NCI-H2107 (cell line): Measurements from ENCODE around the gene PAPSS2.
"Not testable (repeated sequence)": the region's sequence is repeated elsewhere in the genome, so short reads cannot be mapped to it uniquely, and the experiment has no call there.

Source experiments
- DNase-seq: peaks from one replicate; lab custom pipeline; 2025; lab: John Stamatoyannopoulos, UW

PAPSS2 gene

DNA sequence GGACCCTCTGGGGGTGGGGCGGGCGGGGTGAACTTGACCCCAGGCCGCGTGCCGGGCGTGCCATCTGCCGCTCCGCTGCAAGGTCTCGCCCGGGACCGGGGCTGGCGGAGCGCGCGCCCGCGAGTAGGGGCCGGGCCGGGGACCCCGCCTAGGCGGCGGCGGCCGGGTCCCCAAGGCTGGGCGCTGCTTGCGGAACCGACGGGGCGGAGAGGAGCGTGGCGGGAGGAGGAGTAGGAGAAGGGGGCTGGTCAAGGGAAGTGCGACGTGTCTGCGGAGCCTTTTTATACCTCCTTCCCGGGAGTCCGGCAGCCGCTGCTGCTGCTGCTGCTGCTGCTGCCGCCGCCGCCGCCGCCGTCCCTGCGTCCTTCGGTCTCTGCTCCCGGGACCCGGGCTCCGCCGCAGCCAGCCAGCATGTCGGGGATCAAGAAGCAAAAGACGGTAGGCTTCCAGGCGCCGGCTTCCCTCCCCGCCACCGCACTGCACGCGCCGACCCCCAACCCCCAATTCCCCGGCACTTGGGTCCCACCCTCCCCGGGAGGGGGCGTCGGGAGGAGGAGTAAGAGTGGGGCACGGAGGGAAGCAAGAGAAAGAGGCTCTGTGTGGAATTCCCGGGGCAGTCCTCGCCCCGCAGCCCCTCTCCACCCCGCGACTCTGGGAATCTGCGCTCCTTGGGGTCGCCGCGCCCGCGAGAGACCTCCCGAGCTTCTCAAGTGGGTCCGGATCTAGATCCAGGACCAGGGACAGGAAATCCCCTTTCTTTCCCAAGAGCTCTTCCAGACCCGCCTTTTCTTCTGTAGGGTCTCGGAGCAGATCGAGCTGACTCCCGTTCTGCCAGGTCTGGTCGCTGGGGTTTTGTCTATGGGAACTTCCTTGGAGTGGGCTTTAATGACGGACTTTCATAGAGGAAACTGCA, at the start of gene PAPSS2:
TSS of gene PAPSS2 (plus strand) at position 308 of the 913 bp plus-strand sequence. CDS start at position 412, 104 bp downstream.
- DNase-seq: no peak

DNA sequence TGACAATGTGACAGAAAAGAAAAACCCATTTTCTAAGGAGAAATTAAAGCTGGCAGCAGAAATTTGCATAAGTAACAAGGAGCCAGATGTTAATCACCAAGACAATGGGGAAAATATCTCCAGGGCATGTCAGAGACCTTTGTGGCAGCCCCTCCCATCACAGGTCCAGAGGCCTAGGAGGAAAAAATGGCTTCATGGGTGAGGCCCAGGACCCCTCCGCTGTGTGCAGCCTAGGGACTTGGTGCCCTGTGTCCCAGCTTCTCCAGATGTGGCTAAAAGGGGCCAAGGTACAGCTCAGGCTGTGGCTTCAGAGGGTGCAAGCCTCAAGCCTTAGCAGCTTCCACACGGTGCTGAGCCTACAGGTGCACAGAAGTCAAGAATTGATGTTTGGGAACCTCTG, 48.3 kb upstream of the PAPSS2 start:
- not testable (repeated sequence) for DNase-seq

DNA sequence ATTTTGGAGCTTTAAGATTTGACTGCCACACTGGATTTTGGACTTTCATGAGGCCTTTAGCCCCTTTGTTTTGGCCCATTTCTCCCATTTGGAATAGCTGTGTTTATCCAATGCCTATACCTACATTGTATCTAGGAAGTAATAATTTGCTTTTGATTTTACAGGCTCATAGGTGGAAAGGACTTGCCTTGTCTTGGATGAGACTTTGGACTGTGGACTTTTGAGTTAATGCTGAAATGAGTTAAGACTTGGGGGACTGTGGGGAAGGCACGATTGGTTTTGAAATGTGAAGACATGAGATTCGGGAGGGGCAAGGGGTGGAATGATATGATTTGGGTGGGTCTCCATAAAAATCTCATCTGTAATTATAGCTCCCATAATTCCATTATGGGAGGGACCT, 47.6 kb upstream of the PAPSS2 start:
- DNase-seq: no peak

DNA sequence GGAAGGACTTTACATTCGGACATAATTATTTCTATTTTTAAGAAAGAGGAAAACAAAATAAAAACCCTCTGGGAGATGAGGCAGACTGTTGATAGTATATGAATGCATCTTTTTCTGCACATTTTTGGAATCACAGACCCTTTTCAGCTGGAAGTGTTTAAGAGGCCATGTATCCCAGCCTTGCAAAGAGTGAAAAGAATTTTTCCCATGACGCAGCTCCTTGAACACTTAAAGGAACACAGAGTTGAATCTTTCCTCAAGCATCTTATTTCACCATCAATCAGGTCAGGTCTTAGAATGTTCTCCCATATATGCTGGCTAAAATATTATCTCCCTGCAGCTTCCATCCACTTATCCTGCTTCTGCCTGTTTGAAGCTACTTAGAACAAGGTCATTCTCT, 45.9 kb upstream of the PAPSS2 start:
- DNase-seq: no peak

DNA sequence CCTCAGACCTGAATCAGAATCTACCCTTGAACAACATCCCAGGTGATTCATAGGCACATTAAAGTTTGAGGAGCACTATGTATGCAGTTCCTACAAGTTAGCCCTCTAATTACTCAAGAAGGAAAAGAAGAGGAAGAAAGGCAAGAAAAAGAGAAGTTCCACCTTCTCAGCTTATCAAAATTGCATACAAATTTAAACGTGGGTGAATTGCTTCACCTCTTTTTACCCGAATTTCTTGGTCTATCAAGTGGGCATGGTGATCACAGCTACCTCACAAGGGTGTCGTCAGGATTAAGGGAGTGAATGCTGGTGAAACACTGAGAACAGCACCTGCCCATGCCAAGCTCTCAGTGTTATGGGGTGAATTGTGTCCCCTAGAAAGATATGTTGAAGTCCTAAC, 43.8 kb upstream of the PAPSS2 start:
- DNase-seq: no peak

DNA sequence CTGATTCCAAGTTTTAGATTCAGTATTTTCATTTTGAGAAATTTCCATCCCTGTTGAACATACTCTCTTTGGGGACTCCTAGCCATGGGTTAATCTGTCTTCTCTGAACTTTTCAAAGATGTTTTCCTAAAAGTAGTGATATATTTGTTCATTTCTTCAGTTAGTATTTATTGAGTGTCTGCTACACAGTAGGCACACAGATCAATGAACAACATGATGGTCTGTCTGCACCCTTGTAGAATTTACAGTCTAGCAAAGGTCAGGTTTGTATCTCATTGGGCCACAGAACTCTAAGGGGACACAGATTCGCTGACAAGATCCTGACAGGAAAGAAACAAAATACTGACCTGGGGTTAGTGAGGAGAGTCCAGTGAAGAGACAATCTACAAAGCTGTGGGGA, 42.2 kb upstream of the PAPSS2 start:
- DNase-seq: no peak

DNA sequence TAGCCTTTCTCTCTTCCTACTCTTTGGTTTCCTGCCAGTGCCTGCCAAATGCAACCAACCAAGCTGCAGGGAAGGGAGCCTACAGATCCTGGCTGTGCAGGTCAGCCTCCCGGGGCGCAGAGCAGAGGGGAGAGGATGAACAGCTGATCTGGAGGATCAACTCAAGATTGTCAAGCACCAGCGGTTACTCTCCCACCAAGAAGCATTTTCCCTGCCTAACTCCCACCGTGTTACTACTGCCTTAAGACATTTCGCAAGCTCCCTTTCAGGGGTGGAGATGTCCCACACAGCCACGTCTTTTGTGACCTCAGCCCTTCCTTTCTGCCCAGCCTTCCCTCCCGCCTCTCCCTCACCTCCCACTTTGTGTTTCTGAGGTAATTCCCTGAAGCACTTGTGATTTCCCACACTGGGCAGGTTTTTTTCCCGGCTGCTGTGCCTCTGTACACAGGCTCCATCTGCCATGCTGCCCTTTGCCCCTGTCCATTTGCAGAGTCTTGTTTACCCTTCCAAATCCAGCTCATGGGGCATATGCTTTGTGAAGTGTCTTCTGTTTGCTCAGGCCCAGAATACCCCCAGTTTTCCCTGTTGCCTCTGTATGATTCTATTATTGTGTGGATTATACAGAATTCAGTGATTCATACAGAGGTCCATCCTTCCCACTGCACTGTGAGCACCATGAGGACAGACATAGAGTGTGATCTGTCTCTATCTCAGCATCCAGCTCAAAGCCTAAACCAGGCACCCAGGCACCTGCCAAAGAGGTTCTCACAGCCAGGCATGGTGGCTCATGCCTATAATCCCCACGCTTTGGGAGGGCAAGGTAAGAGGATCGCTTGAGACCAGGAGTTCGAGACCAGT, 40.9 kb upstream of the PAPSS2 start:
- DNase-seq: no peak

DNA sequence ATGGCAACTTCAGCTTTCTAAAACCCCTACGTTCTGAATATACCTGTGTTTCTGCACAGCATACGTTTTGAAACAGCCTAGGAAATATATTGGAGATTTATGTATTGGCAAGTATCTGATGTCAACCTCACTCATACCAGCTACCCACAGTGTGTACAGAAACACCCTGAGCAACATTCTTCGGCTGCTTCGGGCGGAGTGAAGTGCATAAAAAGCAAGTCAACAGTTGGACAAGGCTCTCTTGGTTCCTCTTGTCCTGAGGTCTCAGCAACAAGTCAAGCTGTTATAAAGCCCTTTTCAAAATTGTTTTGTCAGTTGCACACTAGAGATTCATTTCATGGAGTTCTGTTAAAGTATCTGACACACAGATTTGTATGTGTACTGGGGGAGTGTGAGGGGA, 40.0 kb upstream of the PAPSS2 start:
- no peak for DNase-seq

DNA sequence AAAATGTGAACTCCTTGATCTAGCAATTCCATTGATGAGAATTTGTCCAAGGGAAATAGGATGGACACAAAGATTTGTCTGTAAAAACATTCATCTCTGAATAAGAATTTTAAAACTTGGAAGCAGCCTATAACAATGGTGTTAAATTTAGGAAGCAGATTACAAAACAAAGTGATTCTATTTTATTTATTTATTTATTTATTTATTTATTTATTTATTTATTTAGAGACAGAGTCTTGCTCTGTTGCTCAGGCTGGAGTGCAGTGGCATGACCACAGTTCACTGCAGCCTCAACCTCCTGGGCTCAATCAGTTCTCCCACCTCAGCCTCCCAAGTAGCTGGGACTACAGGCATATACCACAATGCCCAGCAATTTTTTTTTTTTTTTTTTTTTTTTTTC, 38.2 kb upstream of the PAPSS2 start:
- not testable (repeated sequence) for DNase-seq

DNA sequence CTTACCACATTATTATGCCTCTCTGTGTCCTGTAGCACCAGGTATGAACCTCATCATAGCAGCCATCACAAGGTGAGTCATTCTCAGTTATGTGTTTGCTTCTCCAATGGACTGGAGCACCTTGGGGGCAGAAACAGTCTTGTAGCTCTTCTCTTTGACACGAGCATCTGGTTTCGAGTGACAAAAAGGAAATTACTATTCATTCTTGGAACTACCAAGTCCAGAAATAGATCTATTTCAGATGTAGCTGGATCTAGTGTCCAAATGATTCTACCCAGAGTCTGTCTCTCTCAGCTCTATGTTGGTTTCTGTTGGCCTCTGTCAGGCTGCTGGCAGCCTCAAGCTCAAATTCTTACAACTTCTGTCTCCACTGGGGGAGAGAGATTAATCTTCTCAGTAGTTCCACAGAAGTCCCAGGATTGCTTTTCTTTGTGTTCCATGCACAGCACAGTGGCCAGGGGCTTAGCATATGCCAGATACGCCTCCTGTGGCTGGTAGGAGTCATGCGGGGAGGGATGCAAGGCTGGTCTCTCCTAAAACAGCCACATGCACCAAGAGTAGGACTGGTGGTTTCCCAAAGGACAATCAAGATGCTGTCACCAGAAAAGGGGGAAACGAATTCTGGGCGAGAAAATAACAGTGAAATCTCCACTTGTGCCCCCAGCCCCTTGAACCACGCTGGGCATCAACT, 37.2 kb upstream of the PAPSS2 start:
- no peak for DNase-seq

DNA sequence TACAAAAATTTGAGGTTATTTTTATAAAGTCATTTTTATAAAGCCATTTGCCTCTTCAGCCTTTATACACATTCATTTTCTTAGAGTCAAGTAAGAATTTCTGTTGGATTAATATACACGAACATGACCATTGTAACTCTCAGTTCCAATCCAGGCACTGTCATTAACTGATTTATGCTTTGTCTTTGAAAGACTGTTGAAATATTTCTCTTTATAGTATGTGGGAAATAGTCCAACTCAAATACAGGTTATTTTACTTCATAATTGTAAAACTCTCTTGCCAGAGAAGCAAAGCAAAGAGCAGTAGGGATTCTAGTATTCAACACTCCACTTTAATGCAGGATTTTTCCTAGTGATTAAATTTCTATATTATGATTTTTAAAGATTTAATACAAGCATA, 36.5 kb upstream of the PAPSS2 start:
- DNase-seq: no peak

DNA sequence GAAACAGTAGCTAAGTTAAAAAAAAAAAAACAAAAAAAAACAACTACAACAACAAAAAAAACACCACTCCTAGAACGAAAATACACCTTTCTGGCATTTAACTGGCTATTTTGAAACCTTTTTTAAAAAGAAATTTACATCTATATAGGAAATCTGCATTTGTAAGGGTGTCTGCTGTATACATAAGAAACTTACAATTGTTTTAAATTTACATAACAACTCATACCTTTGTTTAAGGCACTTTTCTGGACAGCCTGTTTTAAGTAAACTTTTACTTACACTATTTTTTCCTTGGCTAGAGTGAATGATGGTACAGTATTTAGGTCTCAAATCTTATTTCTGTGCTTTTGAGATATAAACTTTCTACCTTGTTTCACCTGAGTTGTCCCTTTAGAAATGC, 34.0 kb upstream of the PAPSS2 start:
- DNase-seq: no peak

DNA sequence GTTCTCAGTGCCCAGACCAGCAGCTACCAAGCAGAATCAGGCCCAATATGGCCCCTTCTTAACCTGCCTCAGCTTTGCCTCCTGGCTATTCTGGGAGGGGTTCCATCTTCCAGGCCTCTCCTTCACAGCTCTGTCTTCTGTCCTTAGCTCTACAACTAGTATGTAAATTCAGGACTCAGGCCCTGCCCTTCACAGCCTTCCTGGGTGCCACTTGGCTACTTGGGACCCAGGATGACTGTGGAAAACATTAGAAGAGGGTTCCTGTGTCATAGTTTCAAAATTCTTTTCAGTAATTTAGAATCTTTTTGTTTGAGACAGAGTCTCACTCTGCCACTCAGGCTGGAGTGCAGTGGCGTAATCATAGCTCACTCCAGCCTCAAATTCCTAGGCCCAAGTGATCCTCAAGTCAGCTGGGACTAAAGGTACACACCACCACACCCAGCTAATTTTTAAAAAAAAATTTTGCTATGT, 33.2 kb upstream of the PAPSS2 start:
- DNase-seq: no peak

DNA sequence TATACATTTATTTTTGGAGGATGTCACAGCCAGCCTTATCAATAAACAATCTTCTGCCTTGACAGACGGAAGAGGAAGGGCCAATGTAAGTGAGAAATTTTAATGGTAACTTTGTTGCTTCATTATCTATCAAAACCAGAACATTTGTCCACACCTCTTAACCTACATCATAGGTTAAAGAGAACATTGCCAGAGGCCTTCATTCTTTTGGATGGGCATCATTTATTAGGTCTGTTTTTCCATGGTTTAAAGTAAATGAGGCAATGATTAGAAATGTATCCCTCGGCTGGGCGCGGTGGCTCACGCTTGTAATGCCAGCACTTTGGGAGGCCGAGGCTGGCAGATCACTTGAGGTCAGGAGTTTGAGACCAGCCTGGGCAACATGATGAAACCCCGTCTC, 29.5 kb upstream of the PAPSS2 start:
- DNase-seq: no peak

DNA sequence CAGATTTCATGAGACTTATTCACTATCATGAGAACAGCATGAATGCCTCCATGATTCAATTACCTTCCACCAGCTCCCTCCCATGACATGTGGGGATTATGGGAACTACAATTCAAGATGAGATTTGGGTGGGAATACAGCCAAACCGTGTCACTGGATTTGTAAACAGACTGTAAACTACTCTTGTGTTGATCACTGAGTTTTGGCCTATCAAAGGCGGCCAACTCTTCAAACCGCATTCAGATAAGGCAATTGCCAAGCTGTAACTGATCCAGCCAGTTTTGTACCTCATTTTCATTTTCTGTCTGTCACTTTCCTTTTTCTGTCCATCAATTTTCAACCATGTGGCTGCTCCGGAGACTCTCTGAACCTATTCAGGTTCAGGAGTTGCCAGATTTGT, 27.2 kb upstream of the PAPSS2 start:
- DNase-seq: no peak

DNA sequence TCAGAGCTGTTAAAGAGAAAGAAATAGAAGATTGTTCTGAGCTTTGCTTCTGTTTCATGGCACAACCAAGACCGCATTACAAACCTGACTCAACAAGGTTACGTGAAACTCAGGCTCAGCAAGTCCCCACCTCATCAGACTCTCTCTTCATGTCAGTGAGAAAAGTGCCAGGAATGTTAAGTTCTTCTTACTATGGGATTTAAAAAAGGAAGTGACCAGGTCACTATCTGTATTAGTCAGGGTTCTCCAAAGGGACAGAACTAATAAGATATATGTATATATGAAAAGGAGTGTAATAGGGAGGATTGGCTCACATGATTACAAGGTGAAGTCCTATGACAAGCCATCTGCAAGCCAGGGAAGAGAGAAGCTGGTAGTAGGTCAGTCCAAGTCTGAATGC, 25.4 kb upstream of the PAPSS2 start:
- DNase-seq: no peak

DNA sequence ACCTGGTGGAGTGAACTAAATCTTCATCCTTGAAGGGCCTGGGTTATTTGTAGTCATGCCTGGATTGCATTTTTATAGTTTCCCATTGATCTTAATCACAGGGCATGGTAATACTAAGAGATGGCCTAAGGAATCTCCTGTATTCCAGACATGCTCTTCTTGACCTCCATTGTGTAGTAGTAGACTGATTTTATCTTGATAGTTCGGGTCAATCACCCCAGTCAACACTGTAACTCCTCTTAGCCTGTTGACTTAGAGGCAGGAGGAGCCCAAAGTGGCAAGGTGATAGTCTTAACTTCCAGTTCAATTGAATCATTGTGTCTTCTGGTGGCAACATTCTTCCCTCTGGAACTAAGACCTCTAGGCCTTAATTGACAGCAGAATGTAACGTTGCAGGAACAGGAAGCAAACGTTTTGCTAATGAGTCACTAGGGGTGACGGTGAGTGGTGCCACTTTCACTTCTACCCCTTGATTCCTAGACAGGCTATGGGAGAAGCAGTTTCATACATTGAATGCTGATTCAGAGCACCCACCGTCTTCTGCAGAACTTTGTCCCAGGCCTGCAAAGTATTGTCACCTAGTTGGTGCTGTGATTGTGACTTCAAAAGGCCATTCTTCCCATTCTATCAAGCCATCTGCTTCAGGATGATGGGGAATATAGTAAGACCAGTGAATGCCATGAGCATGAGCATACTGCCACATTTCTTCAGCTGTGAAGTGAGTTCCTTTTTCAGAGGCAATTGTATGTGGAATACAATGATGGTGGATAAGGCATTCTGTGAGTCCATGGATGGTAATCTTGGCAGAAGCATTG, 24.0 kb upstream of the PAPSS2 start:
- DNase-seq: no peak

DNA sequence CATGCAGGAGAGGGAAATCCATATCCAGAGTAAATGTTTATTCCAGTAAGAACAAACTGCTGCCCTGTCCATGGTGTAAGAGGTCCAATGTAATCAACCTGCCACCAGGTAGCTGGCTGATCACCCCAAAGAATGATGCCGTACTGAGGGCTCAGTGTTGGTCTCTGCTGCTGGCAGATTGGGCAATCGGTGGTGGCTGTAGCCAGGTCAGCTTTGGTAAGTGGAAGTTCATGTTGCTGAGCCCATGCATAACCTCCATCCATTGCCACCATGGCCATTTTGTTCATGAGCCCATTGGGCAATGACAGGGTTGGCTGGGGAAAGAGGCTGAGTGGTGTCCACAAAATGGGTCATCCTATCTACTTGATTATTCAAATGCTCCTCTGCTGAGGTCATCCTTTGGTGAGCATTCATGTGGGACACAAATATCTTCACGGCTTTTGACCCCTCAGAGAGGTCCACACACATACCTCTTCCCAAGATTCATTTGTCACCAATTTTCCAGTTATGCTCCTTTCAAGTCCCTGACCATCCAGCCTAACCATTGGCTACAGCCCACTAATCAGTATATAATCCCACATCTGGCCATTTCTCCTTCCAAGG, 23.3 kb upstream of the PAPSS2 start:
- no peak for DNase-seq

DNA sequence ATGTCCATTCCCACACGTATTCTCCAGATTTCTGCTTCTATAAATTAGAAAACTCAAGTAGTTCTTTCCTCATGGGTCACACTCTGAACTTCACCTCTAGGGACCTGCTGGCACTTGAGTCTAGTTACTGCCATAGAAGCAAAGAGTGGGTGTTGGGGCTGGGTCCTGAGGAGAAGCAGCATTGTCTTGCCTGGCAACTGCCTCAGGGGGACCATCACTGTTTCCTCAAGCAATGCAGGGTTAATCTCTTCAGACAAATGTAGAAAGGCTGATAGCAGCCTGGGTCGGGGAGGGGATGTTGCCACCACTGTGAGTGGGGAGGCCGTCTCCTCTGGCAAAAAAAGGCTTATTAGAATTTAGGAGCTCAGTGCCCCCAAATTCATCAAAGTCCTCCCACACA, 20.2 kb upstream of the PAPSS2 start:
- no peak for DNase-seq

DNA sequence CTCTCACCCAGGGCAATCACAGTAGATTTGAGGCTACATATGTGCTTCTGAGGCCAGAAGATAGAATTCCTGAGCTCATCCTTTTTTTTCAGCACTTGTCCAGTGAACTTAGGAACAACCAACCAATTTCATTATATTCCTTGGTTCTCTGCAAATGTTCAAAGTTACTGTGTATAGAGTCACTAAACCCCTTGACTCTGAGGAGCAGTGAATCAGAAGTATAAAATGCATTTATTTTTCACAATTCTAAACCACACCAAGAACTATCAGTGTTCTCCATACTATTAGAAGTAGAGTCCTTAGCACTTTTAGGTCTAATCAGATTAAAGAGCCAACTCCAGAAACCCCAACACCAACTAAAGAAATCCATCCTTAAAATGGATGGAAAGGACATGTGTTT, 19.6 kb upstream of the PAPSS2 start:
- DNase-seq: no peak

DNA sequence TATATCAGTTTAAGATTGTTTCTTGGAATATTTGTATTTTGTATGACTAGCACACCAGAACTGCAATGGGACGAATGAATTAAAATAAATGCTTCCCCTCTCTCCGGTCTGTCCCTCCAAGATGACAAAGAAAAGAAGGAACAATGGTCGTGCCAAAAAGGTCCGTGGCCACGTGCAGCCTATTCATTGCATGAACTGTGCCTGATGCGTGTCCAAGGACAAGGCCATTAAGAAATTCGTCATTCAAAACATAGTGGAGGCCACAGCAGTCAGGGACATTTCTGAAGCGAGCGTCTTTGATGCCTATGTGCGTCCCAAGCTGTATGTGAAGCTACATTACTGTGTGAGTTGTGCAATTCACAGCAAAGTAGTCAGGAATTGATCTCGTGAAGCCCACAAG, 17.2 kb upstream of the PAPSS2 start:
- DNase-seq: no peak
